H1 (cell line): ENCODE measurements around the gene EFEMP1. TPM values are rescaled to one million over a fixed set of nuclear protein-coding genes. Genes with fewer than 3 reads are reported as not detected.

Experiments used
- CTCF ChIA-PET: fragments of 300-600 bp; sonication (Branson Sonifier 250); formaldehyde crosslinking; loops from one replicate; lab custom pipeline; 2021; ENCODE audit not compliant: partially characterized antibody; lab: Charles Lee
- POLR2A ChIA-PET: fragments of 300-600 bp; sonication (Branson Sonifier 250); formaldehyde crosslinking; loops from one replicate; lab custom pipeline; 2021; ENCODE audit warnings: inconsistent platforms; ENCODE audit not compliant: partially characterized antibody; lab: Charles Lee
- DNase-seq, 2 experiments: peaks; one replicate each; pipeline versions ENCODE4 v3.0.0 to v3.0.0-alpha.2; 2010 to 2022; ENCODE audit warnings: low spot score in 2 of 2, low read depth in 1 of 2, mixed read lengths in 1 of 2
- FAIRE-seq: peaks from 2 replicates; lab custom pipeline; 2011; peaks lifted over from hg19 to GRCh38; lab: Jason Lieb, UNC
- H2AFZ ChIP-seq: 2 replicates; pipeline ENCODE4 v1.8.1; 2012; ENCODE audit warnings: low read length, inconsistent platforms
- H2AK5ac ChIP-seq: 2 replicates; pipeline ENCODE4 v1.6.1; 2013; ENCODE audit warnings: low read depth, low read length
- H2BK120ac ChIP-seq: replicated peaks from 2 replicates; pipeline ENCODE3; 2013; ENCODE audit warnings: low read depth, low read length, inconsistent platforms
- H2BK12ac ChIP-seq: 2 replicates; pipeline ENCODE4 v1.6.1; 2013; ENCODE audit warnings: low read depth, low read length
- H2BK15ac ChIP-seq: 2 replicates; pipeline ENCODE4 v1.6.1; 2013; ENCODE audit warnings: low read length
- H2BK20ac ChIP-seq: 2 replicates; pipeline ENCODE4 v1.6.1; 2013; ENCODE audit warnings: low read length
- H2BK5ac ChIP-seq: 2 replicates; pipeline ENCODE4 v1.6.1; 2013; ENCODE audit warnings: low read depth, low read length
- H3K14ac ChIP-seq: 2 replicates; pipeline ENCODE4 v1.6.1; 2013; ENCODE audit warnings: inconsistent platforms; ENCODE audit not compliant: insufficient read length
- H3K18ac ChIP-seq: 2 replicates; pipeline ENCODE4 v1.6.1; 2013; ENCODE audit warnings: low read length; ENCODE audit errors: extremely low read depth
- H3K23ac ChIP-seq: 2 replicates; pipeline ENCODE4 v1.6.1; 2013; ENCODE audit warnings: inconsistent platforms; ENCODE audit not compliant: insufficient read length
- H3K23me2 ChIP-seq: 2 replicates; pipeline ENCODE4 v1.6.1; 2013; ENCODE audit warnings: low read depth, low read length
- H3K27ac ChIP-seq: 2 replicates; pipeline ENCODE4 v1.6.1; 2011; ENCODE audit warnings: low read depth, low read length, inconsistent platforms
- H3K27me3 ChIP-seq, 4 experiments: replicated peaks in 1 of 4; 1 replicate in 1 of 4; 2 replicates in 3 of 4; pipeline versions ENCODE4 v1.6.1 to v1.8.1; 2011 to 2013; ENCODE audit warnings: low read length in 3 of 4, mild to moderate bottlenecking in 3 of 4, inconsistent platforms in 2 of 4, mixed read lengths in 2 of 4, moderate library complexity in 1 of 4; ENCODE audit not compliant: control insufficient read depth in 3 of 4, insufficient read depth in 3 of 4; ENCODE audit errors: extremely low read depth in 1 of 4
- H3K36me3 ChIP-seq, 4 experiments: 2 replicates each; pipeline versions ENCODE4 v1.6.1 to v1.8.1; 2011 to 2013; ENCODE audit warnings: mild to moderate bottlenecking in 4 of 4, low read length in 3 of 4, moderate library complexity in 2 of 4, control low read depth in 1 of 4, inconsistent platforms in 1 of 4; ENCODE audit not compliant: insufficient read depth in 4 of 4, control insufficient read depth in 2 of 4
- H3K4ac ChIP-seq: replicated peaks from 2 replicates; pipeline ENCODE3; 2013; ENCODE audit warnings: low read length, low read depth, mixed read lengths, inconsistent platforms; ENCODE audit not compliant: insufficient read length
- H3K4me1 ChIP-seq, 4 experiments: replicated peaks in 1 of 4; 1 replicate in 1 of 4; 2 replicates in 3 of 4; pipeline versions ENCODE4 v1.6.1 to v1.8.1; 2011 to 2013; ENCODE audit warnings: low read length in 3 of 4, inconsistent platforms in 2 of 4, mixed read lengths in 1 of 4; ENCODE audit not compliant: insufficient read depth in 4 of 4, control insufficient read depth in 3 of 4
- H3K4me2 ChIP-seq, 2 experiments: 2 replicates each; pipeline versions ENCODE4 v1.6.1 to v1.8.1; 2011 to 2013; ENCODE audit warnings: low read depth in 2 of 2, low read length in 2 of 2, control low read depth in 1 of 2, inconsistent platforms in 1 of 2, mild to moderate bottlenecking in 1 of 2; ENCODE audit not compliant: insufficient read depth in 1 of 2
- H3K4me3 ChIP-seq, 4 experiments: fragments of 200-600, 300-600 bp in 1 of 4; sonication (generic), shearing (Covaris generic), sonication (Bioruptor Twin) in 1 of 4; 2 replicates each; pipeline versions ENCODE4 v1.5.1 to v1.8.1; 2011 to 2016; ENCODE audit warnings: low read length in 4 of 4, low read depth in 3 of 4, control low read depth in 2 of 4, inconsistent platforms in 2 of 4, mild to moderate bottlenecking in 2 of 4, mixed read lengths in 1 of 4, moderate library complexity in 1 of 4; ENCODE audit not compliant: insufficient read depth in 2 of 4; ENCODE audit errors: extremely low read depth in 1 of 4
- H3K56ac ChIP-seq: replicated peaks from 2 replicates; pipeline ENCODE3; 2013; ENCODE audit warnings: low read depth, mild to moderate bottlenecking, mixed read lengths, low read length, inconsistent platforms; ENCODE audit not compliant: insufficient read length
- H3K79me1 ChIP-seq: 2 replicates; pipeline ENCODE4 v1.6.1; 2013; ENCODE audit warnings: low read depth, low read length, control low read depth
- H3K79me2 ChIP-seq, 2 experiments: 2 replicates each; pipeline versions ENCODE4 v1.6.1 to v1.8.1; 2012 to 2013; ENCODE audit warnings: low read length in 2 of 2, mild to moderate bottlenecking in 2 of 2, inconsistent platforms in 1 of 2; ENCODE audit not compliant: insufficient read depth in 2 of 2, control insufficient read depth in 1 of 2
- H3K9ac ChIP-seq, 4 experiments: replicated peaks in 1 of 4; 1 replicate in 1 of 4; 2 replicates in 3 of 4; pipeline versions ENCODE4 v1.6.1 to v1.8.1; 2011 to 2013; ENCODE audit warnings: low read depth in 3 of 4, low read length in 3 of 4, control low read depth in 2 of 4, mild to moderate bottlenecking in 2 of 4, moderate library complexity in 2 of 4, inconsistent platforms in 1 of 4; ENCODE audit errors: extremely low read depth in 1 of 4
- H3K9me3 ChIP-seq, 2 experiments: 2 replicates each; pipeline versions ENCODE4 v1.6.1 to v1.8.1; 2012 to 2013; ENCODE audit warnings: mild to moderate bottlenecking in 2 of 2, moderate library complexity in 2 of 2, control low read depth in 1 of 2, inconsistent platforms in 1 of 2, low read depth in 1 of 2, low read length in 1 of 2, mixed read lengths in 1 of 2; ENCODE audit not compliant: insufficient read depth in 2 of 2
- H4K20me1 ChIP-seq, 2 experiments: replicated peaks in 1 of 2; 2 replicates each; pipeline versions ENCODE3 to v1.8.1; 2011 to 2013; ENCODE audit warnings: inconsistent platforms in 2 of 2, low read length in 2 of 2, mild to moderate bottlenecking in 1 of 2; ENCODE audit not compliant: insufficient read depth in 2 of 2, control insufficient read depth in 1 of 2
- H4K5ac ChIP-seq: 2 replicates; pipeline ENCODE4 v1.6.1; 2013; ENCODE audit warnings: low read length, low read depth, mixed read lengths, inconsistent platforms; ENCODE audit not compliant: insufficient read length
- H4K8ac ChIP-seq: 2 replicates; pipeline ENCODE4 v1.8.0; 2013; ENCODE audit warnings: mild to moderate bottlenecking, moderate library complexity, low read length, inconsistent platforms; ENCODE audit not compliant: insufficient read depth; ENCODE audit errors: extremely low read depth
- H4K91ac ChIP-seq: replicated peaks from 2 replicates; pipeline ENCODE3; 2013; ENCODE audit warnings: low read length, mixed read lengths, inconsistent platforms; ENCODE audit not compliant: insufficient read length
- BCL11A ChIP-seq, 2 experiments: IDR thresholded peaks; one replicate each; pipeline ENCODE4 v1.6.1; 2011; ENCODE audit warnings: low read depth in 2 of 2, low read length in 2 of 2, mild to moderate bottlenecking in 2 of 2
- NRF1 ChIP-seq: IDR thresholded peaks from 2 replicates; pipeline ENCODE4 v1.6.1; 2011; ENCODE audit warnings: mild to moderate bottlenecking, low read depth, low read length, improper control_type of control experiment
- POLR2AphosphoS5 ChIP-seq: IDR thresholded peaks from 2 replicates; pipeline ENCODE4 v1.6.1; 2011; ENCODE audit warnings: low read depth, low read length
- SIRT6 ChIP-seq: IDR thresholded peaks from one replicate; pipeline ENCODE4 v1.7.1; 2012; ENCODE audit warnings: low read length, inconsistent platforms
- WGBS, 2 experiments: shearing (Covaris generic) in 1 of 2; methylation state at CpG; one replicate each; pipeline versions ENCODE4 v1.1.6 to v1.1.7; 2013 to 2015; ENCODE audit warnings: low lambda C conversion rate in 2 of 2, mixed read lengths in 2 of 2, inconsistent platforms in 1 of 2, low coverage in 1 of 2, missing lambda C conversion rate in 1 of 2; ENCODE audit not compliant: insufficient replicate concordance in 2 of 2, insufficient coverage in 1 of 2, insufficient read length in 1 of 2; ENCODE audit errors: extremely low coverage in 1 of 2, missing lambda C conversion rate in 1 of 2; 5-methylcytosine and 5-hydroxymethylcytosine counted together
- polyA plus RNA-seq, 7 experiments: library from polyadenylated mRNA; depleted of rRNA in 3 of 7; stranded (reverse) in 5 of 7; unstranded in 2 of 7; fragments of >200 nt in 5 of 7; fragments of 200-250 nt in 2 of 7; gene quantifications; 1 replicate in 5 of 7; 2 replicates in 1 of 7; 4 replicates in 1 of 7; pipeline versions ENCODE4 v1.2.1 to v1.2.3, GENCODE V29; 2011 to 2013; ENCODE audit warnings: missing spikeins in 2 of 7, mixed read lengths in 2 of 7
- total RNA-seq: library from RNA; stranded (reverse); fragmentation: NEBNext Ultra II Directional; extraction: Animal tissue kit (Norgen Biotek cat#: 25700); gene quantifications from 2 replicates; pipeline ENCODE4 v1.2.1, GENCODE V29; 2021

Gene EFEMP1
- total and polyA plus RNA-seq, 2 of the 8 experiments (the other 6 are each of a cell fraction or from before 2014, with no cell fraction given) = 15.5 to 19.7 TPM

- no peak overlapping the region for H2AK5ac ChIP-seq
- H3K4ac ChIP-seq = no peak overlapping the region
- H3K23ac ChIP-seq = no peak overlapping the region
- no peak overlapping the region for H4K8ac ChIP-seq
- H4K91ac ChIP-seq = no peak overlapping the region
- H3K4me1 ChIP-seq = no peaks in the 10 kb centered on the region
- H3K14ac ChIP-seq = no peak overlapping the region
- H2BK5ac ChIP-seq = no peak overlapping the region
- POLR2A ChIA-PET = no interaction called here
- no peaks in the 10 kb centered on the region for H3K79me2 ChIP-seq
- no peak overlapping the region for H3K18ac ChIP-seq
- FAIRE-seq (no peak), DNase-seq (no peak)
- no peak overlapping the region for H3K56ac ChIP-seq
- no peaks in the 10 kb centered on the region for H3K36me3 ChIP-seq
- H3K27me3 ChIP-seq = no peaks in the 10 kb centered on the region
- no peak overlapping the region for H3K4me3 ChIP-seq
- no peaks in the 10 kb centered on the region for H3K9me3 ChIP-seq
- no peak overlapping the region for H3K4me2 ChIP-seq
- no peak overlapping the region for H2BK12ac ChIP-seq
- H3K27ac ChIP-seq = no peak overlapping the region
- H3K9ac ChIP-seq = no peak overlapping the region
- no peak overlapping the region for H2BK120ac ChIP-seq
- H3K79me1 ChIP-seq = no peaks in the 10 kb centered on the region
- no peak for TF ChIP-seq NRF1
- no peak for TF ChIP-seq SIRT6
- TF ChIP-seq POLR2AphosphoS5 = no peak
- no peak for TF ChIP-seq BCL11A (IDR thresholded peaks at IDR 0.05; ENCODE audit: low read depth in 2 of 2, low read length in 2 of 2)
- H2AFZ ChIP-seq = no peak overlapping the region
- no peak overlapping the region for H2BK15ac ChIP-seq
- no peak overlapping the region for H4K5ac ChIP-seq
- no peaks in the 10 kb centered on the region for H4K20me1 ChIP-seq
- H2BK20ac ChIP-seq = no peak overlapping the region
- H3K23me2 ChIP-seq = no peaks in the 10 kb centered on the region
- WGBS, 2 experiments = 100% methylated on average over 5 of the region's 5 CpGs; no CpG with 5 or more reads in 1 of the 2 experiments
- CTCF ChIA-PET = no interaction called here
These were observed 53.8 kb downstream of the EFEMP1 start for GRCh38 chr2:55869637-55870325.
